Activated naive CD4-positive, alpha-beta T cell treated with anti-CD3 and anti-CD28 coated beads for 36 hours (primary cell): ENCODE measurements around the gene CRYBG1. TPM values are rescaled to one million over a fixed set of nuclear protein-coding genes. Genes with fewer than 3 reads are reported as not detected.

Source experiments
- CTCF ChIA-PET: fragments of 350-600 bp; sonication (Branson Sonifier 250); formaldehyde crosslinking; loops from one replicate; lab custom pipeline; 2021; ENCODE audit warnings: antibody characterized with exemption; lab: Charles Lee
- DNase-seq: peaks from one replicate; pipeline ENCODE4 v3.0.0-alpha.2; 2020
- H3K27ac Mint-ChIP-seq: one replicate; pipeline ENCODE4 v1.8.0; 2021; ENCODE audit warnings: mild to moderate bottlenecking, mixed read lengths
- H3K27me3 Mint-ChIP-seq: one replicate; pipeline ENCODE4 v1.8.0; 2021; ENCODE audit warnings: low read depth, mixed read lengths
- H3K36me3 Mint-ChIP-seq: one replicate; pipeline ENCODE4 v1.8.0; 2021; ENCODE audit warnings: low read depth, mixed read lengths
- H3K4me1 Mint-ChIP-seq: one replicate; pipeline ENCODE4 v1.8.0; 2021; ENCODE audit warnings: low read depth, mixed read lengths
- H3K4me3 Mint-ChIP-seq: one replicate; pipeline ENCODE4 v1.8.0; 2021; ENCODE audit warnings: mild to moderate bottlenecking, moderate library complexity, mixed read lengths
- H3K9me3 Mint-ChIP-seq: one replicate; pipeline ENCODE4 v1.8.0; 2021; ENCODE audit warnings: mixed read lengths
- intact Hi-C: fragments of 100-400 bp; cut with micrococcal nuclease; formaldehyde crosslinking; loops from one replicate; pipeline ENCODE4 v1.15.1; 2023
- total RNA-seq, 2 experiments: library from RNA; stranded (reverse); gene quantifications; one replicate each; pipeline ENCODE4 v1.2.3, GENCODE V29; 2021

Gene CRYBG1
- total RNA-seq, 2 experiments from 2014 or later = 12.9 to 13.0 TPM

GRCh38 chr6:106411056-106411455 is 50.5 kb downstream of the CRYBG1 start:
- H3K4me3 Mint-ChIP-seq = no peak overlapping the region
- CTCF ChIA-PET = no interaction called here
- H3K27ac Mint-ChIP-seq = no peak overlapping the region
- H3K36me3 Mint-ChIP-seq = no peaks in the 10 kb centered on the region
- no peaks in the 10 kb centered on the region for H3K4me1 Mint-ChIP-seq
- intact Hi-C loops = no loop called here
- H3K9me3 Mint-ChIP-seq = peaks cover 8% of the 10 kb centered on the region
- H3K27me3 Mint-ChIP-seq = peaks cover 17% of the 10 kb centered on the region
- DNase-seq = no peak

GRCh38 chr6:106411643-106412200 is 51.2 kb downstream of the CRYBG1 start:
- no peaks in the 10 kb centered on the region for H3K4me1 Mint-ChIP-seq
- no peak overlapping the region for H3K4me3 Mint-ChIP-seq
- intact Hi-C loops = no loop called here
- H3K27ac Mint-ChIP-seq = no peak overlapping the region
- peaks cover 8% of the 10 kb centered on the region for H3K9me3 Mint-ChIP-seq
- H3K36me3 Mint-ChIP-seq = no peaks in the 10 kb centered on the region
- CTCF ChIA-PET = interaction anchor here (0.6 kb wide), 1 partner anchor 72 kb away, joined by 3 read pairs; no protein-coding TSS in a partner anchor
- peaks cover 15% of the 10 kb centered on the region for H3K27me3 Mint-ChIP-seq
- no peak for DNase-seq

- Mint-ChIP-seq H3K27me3 (peaks cover 13% of the 10 kb centered on the region), H3K27ac (no peak overlapping the region), H3K4me3 (no peak overlapping the region), H3K36me3 (no peaks in the 10 kb centered on the region), H3K4me1 (no peaks in the 10 kb centered on the region), H3K9me3 (no peaks in the 10 kb centered on the region)
- intact Hi-C loops = no loop called here
- no peak for DNase-seq
- CTCF ChIA-PET = no interaction called here
Measured at GRCh38 chr6:106413016-106413415, 52.5 kb downstream of the CRYBG1 start.

GRCh38 chr6:106413722-106414121 is 53.2 kb downstream of the CRYBG1 start:
- CTCF ChIA-PET = no interaction called here
- Mint-ChIP-seq H3K27me3 (peaks cover 12% of the 10 kb centered on the region), H3K4me1 (no peaks in the 10 kb centered on the region), H3K9me3 (no peaks in the 10 kb centered on the region), H3K4me3 (no peak overlapping the region), H3K27ac (no peak overlapping the region), H3K36me3 (no peaks in the 10 kb centered on the region)
- intact Hi-C loops = no loop called here
- DNase-seq = no peak

- H3K36me3 Mint-ChIP-seq = no peaks in the 10 kb centered on the region
- CTCF ChIA-PET = no interaction called here
Measured at GRCh38 chr6:106415921-106416320, 55.4 kb downstream of the CRYBG1 start.

GRCh38 chr6:106417572-106418147 is 57.1 kb downstream of the CRYBG1 start:
- intact Hi-C loops = no loop called here
- H3K27me3 Mint-ChIP-seq = peaks cover 10% of the 10 kb centered on the region
- H3K36me3 Mint-ChIP-seq = no peaks in the 10 kb centered on the region
- no peaks in the 10 kb centered on the region for H3K9me3 Mint-ChIP-seq
- H3K4me3 Mint-ChIP-seq = no peak overlapping the region
- H3K4me1 Mint-ChIP-seq = no peaks in the 10 kb centered on the region
- CTCF ChIA-PET = interaction anchor here (0.6 to 1.8 kb wide), 4 partner anchors 27 to 580 kb away, joined by 3 to 4 read pairs (median 4); no protein-coding TSS in a partner anchor
- DNase-seq = no peak
- H3K27ac Mint-ChIP-seq = no peak overlapping the region

More at GRCh38 chr6:106415921-106416320, 55.4 kb downstream of the CRYBG1 start:
- Mint-ChIP-seq H3K9me3 (no peaks in the 10 kb centered on the region), H3K27me3 (peaks cover 10% of the 10 kb centered on the region), H3K4me1 (no peaks in the 10 kb centered on the region), H3K4me3 (no peak overlapping the region), H3K27ac (no peak overlapping the region)
- intact Hi-C loops = no loop called here
- DNase-seq = no peak

GRCh38 chr6:106419900-106420613 is 59.5 kb downstream of the CRYBG1 start:
- Mint-ChIP-seq H3K27me3 (peaks cover 10% of the 10 kb centered on the region), H3K9me3 (no peaks in the 10 kb centered on the region), H3K4me1 (no peaks in the 10 kb centered on the region), H3K36me3 (no peaks in the 10 kb centered on the region), H3K27ac (no peak overlapping the region), H3K4me3 (no peak overlapping the region)
- intact Hi-C loops = no loop called here
- CTCF ChIA-PET = interaction anchor here (0.6 kb wide), 1 partner anchor 563 kb away, joined by 4 read pairs; no protein-coding TSS in a partner anchor
- DNase-seq = no peak

GRCh38 chr6:106421496-106421895 is 61.0 kb downstream of the CRYBG1 start:
- Mint-ChIP-seq H3K27me3 (peaks cover 6% of the 10 kb centered on the region), H3K27ac (no peak overlapping the region), H3K36me3 (no peaks in the 10 kb centered on the region), H3K4me3 (no peak overlapping the region), H3K9me3 (no peaks in the 10 kb centered on the region), H3K4me1 (no peaks in the 10 kb centered on the region)
- CTCF ChIA-PET = no interaction called here
- DNase-seq = no peak
- intact Hi-C loops = no loop called here

GRCh38 chr6:106422534-106422933 is 62.0 kb downstream of the CRYBG1 start:
- no peaks in the 10 kb centered on the region for H3K4me1 Mint-ChIP-seq
- H3K36me3 Mint-ChIP-seq = no peaks in the 10 kb centered on the region
- CTCF ChIA-PET = no interaction called here

GRCh38 chr6:106425382-106425781 is 64.9 kb downstream of the CRYBG1 start:
- Mint-ChIP-seq H3K9me3 (no peaks in the 10 kb centered on the region), H3K27ac (no peak overlapping the region), H3K36me3 (no peaks in the 10 kb centered on the region), H3K27me3 (no peaks in the 10 kb centered on the region), H3K4me1 (no peaks in the 10 kb centered on the region), H3K4me3 (no peak overlapping the region)
- CTCF ChIA-PET = no interaction called here
- DNase-seq = no peak
- intact Hi-C loops = no loop called here

More at GRCh38 chr6:106422534-106422933, 62.0 kb downstream of the CRYBG1 start:
- no peak overlapping the region for H3K27ac Mint-ChIP-seq
- H3K27me3 Mint-ChIP-seq = peaks cover 3% of the 10 kb centered on the region
- no peak overlapping the region for H3K4me3 Mint-ChIP-seq
- DNase-seq = no peak
- intact Hi-C loops = no loop called here
- H3K9me3 Mint-ChIP-seq = no peaks in the 10 kb centered on the region

- CTCF ChIA-PET = interaction anchor here (0.6 kb wide), 1 partner anchor 166 kb away, joined by 3 read pairs; no protein-coding TSS in a partner anchor
- Mint-ChIP-seq H3K4me3 (no peak overlapping the region), H3K27ac (no peak overlapping the region), H3K4me1 (no peaks in the 10 kb centered on the region), H3K9me3 (no peaks in the 10 kb centered on the region), H3K27me3 (no peaks in the 10 kb centered on the region), H3K36me3 (no peaks in the 10 kb centered on the region)
- intact Hi-C loops = no loop called here
- no peak for DNase-seq
Measured at GRCh38 chr6:106426250-106426970, 65.9 kb downstream of the CRYBG1 start.

- Mint-ChIP-seq H3K36me3 (no peaks in the 10 kb centered on the region), H3K4me3 (no peak overlapping the region), H3K9me3 (no peaks in the 10 kb centered on the region), H3K4me1 (no peaks in the 10 kb centered on the region), H3K27me3 (no peaks in the 10 kb centered on the region), H3K27ac (no peak overlapping the region)
- intact Hi-C loops = no loop called here
- no peak for DNase-seq
- CTCF ChIA-PET = interaction anchor here (2.5 kb wide), 1 partner anchor 91 kb away, joined by 5 read pairs; no protein-coding TSS in a partner anchor
Measured at GRCh38 chr6:106430466-106430865, 69.9 kb downstream of the CRYBG1 start.
